HG02610 (cell line): Measurements from ENCODE around the gene TCL1B.

Experiments used
- ATAC-seq: cut with Tn5 transposase; IDR thresholded peaks from one replicate; pipeline ENCODE4 v1.9.1; 2021; ENCODE audit warnings: mild to moderate bottlenecking, moderate library complexity; ENCODE audit not compliant: unreplicated experiment

Gene TCL1B

GRCh38 chr14:95700221-95700976 lies 14.2 kb downstream of the TCL1B start:
- no peak for ATAC-seq

- no peak for ATAC-seq
These were observed 15.6 kb downstream of the TCL1B start for GRCh38 chr14:95701846-95702221.

DNA sequence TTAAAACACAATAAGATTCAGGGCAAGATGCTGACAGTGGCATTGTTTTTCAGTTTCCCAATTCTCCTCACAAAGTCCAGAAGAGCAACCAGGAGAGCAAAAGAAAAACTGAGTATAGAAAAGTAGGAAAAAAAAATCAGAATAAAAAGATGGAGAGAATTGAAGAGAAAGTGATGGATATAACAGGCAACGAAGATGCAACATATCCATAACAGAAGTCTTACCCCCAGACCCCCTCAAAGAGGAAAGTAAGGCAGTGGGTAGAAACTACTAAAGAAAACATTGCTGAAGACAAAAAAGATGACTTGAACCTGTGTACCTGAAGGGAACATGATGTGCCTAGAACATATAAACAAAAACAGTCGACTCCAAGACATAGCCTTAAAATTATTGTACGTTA lies 17.1 kb downstream of the TCL1B start:
- no peak for ATAC-seq

GRCh38 chr14:95703805-95704204 lies 17.6 kb downstream of the TCL1B start:
- no peak for ATAC-seq

GRCh38 chr14:95705518-95705917 lies 19.3 kb downstream of the TCL1B start:
- no peak for ATAC-seq

DNA sequence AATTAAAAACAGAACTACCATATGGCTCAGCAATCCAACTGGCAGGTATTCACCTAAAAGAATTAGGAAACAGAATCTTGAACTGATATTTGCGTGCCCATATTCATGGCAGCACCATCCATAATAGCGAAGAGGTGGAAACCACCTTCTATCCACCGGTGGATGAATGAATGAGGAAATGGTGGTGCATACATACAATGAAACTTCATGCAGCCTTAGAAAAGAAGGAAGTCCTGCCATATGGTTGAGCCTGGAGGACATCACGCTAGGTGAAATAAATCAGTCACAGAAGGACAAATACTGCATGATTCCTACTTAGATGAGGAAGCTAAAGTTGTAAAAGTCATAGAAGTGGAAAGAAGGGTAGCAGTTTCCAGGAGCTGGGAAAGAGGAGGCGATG lies 21.1 kb downstream of the TCL1B start:
- no peak for ATAC-seq

- ATAC-seq = no peak
These were observed 23.9 kb downstream of the TCL1B start for GRCh38 chr14:95710106-95710505.

DNA sequence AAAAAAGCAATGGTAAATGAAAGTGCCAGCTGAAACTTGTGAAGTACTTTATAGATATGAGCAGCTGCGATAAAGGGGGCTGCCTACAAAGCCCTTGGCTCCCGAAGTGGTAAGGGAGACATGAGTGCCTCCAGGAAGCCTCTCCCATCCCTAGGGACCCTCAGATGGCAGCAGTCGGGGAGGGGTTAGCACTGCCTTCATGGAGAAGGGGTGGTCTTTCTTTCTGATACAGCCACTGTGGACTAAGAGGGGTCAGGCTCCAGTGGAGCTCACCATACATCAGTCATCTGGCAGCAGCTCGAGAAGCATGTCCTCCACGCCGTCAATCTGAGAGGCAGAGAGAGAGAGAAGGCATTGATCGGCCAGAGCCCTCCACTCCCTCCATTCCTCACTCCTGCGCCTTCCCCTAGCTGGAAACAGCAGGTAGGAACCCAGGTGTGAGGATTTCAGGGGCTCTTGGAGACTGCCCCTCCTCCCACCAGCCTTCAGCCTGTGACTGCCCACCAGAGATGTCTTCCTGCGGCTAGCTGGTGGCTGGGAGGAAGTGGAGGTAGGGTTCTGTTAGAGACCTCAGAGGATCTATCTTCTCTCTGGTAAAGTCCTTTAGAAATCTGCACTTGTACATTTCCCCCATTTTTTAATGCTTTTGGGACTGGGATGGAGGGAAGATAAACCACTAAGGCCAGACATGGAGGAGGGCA lies 25.4 kb downstream of the TCL1B start:
- ATAC-seq = no peak

DNA sequence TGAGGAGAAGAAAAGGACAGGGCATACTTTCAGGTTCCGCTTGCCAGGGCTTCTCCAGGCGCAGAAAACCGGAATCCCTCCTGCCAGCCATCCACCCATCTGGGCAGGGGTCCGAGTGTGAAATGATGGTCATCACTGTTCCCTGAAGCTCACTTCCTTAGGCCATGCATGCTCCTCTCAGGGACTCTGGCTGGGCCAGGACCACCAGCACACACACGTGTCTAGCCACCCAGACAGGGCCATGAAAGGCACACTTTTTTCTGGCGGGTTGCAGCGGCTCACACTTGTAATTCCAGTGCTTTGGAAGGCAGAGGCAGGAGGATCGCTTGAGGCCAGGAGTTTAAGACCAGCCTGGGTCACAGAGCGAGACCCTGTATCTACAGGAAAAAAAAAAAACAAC lies 26.2 kb downstream of the TCL1B start:
- ATAC-seq = no peak

- peak; percentile 81 for ATAC-seq
These were observed 27.6 kb downstream of the TCL1B start, which contains the start of gene TCL1A for GRCh38 chr14:95713596-95714371. TCL1A (minus strand) TSS chr14:95714125; CDS start chr14:95714066, 59 bp downstream.

DNA sequence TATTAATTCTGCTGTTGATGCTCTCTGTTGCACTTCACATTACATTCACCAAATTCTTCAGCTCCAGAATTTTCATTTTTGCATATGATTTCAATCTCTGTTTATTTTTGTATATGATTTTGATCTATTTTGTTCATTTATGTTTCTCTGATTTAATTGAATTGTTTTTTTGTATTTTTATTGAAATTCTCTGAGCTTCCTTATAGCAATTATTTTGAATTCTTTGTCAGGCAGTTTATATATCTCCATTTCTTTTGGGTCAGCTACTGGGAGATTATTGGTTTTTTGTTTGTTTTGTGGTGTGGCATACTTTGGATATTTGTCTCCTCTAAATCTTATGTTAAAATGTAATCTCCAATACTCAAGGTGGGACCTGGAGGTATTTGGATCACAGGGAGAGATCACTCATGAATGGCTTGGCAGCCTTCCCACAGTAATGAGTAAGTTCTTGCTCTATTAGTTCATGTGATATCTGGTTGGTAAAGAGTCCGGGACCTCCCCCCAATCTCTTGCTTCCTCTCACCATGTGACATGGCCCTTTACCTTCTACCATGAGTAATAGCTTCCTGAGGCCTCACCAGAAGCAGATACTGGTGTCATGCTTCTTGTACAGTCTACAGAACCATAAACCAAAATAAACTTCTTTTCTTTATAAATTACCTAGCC lies 36.4 kb downstream of the TCL1B start:
- ATAC-seq = no peak

- peak; percentile 86 for ATAC-seq
These were observed 39.6 kb downstream of the TCL1B start for GRCh38 chr14:95725685-95726336.

GRCh38 chr14:95727056-95727700 lies 41.0 kb downstream of the TCL1B start:
- no peak for ATAC-seq

DNA sequence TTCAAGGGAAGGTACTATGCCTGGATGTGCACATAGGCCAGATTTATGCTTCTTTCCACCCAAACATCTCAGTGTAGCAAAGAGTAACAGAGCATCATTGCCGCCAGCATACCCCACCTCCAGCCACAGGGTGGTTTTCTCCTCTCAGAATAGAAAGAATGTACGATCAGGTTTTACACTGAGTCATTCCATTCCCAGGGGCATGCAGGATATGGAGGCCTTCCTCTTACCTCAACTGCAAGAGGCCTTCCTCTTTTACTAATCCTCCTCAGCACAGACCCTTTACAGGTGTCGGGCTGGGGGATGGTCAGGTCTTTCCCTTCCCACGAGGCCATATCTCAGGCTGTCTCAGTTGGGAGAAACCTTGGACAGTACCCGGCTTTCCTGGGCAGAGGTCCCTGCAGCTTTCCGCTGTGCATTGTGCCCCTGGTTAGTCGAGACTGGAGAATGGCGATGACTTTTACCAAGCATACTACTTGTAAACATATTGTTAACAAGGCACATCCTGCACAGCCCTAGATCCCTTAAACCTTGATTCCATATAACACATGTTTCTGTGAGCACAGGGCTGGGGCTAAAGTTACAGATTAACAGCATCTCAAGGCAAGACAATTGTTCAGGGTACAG lies 43.3 kb downstream of the TCL1B start:
- peak; percentile 65 for ATAC-seq

- ATAC-seq = no peak
These were observed 43.9 kb downstream of the TCL1B start for GRCh38 chr14:95730126-95730525.

DNA sequence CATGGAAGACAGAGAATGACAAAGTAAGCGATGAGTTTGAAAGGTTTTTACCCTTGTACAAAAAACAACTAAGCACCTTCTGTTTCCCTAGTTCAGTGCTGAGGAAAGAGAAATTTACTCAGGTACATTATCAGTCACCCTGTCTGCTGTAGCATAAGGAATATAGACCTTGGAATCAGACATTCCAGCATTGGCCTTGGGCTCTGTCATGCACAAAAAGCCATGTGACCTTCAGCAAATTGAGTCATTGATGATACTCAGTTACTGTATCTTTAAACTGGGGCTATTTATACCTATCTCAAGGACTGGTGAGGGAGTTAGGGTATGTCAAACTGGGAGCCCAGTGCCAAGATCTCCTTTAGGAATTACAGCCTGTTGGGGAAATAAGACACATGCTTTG lies 47.0 kb downstream of the TCL1B start:
- no peak for ATAC-seq

- ATAC-seq = no peak
These were observed 53.1 kb downstream of the TCL1B start for GRCh38 chr14:95739356-95739755.

DNA sequence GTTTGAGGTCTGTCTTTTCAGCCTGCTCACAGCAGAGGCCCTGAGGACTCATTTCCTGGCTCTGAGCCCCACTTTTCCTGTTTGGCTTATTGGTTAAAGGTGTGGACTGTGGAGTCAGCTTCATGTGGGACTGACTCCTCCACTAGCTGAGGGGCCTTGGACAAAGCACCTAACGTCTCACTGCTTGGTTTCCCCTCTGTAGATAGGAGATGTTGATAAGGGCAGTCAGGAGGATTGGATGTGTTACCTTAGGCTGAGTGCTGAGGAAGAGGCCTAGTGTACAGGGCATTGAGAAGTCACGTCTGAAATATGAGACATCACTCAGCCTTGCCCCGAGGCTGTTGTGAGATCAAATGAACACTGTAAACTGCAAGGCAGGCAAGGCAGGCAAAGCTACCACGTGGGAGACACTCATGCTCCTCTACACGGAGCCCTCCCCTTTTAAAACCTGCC lies 54.8 kb downstream of the TCL1B start:
- ATAC-seq = no peak

GRCh38 chr14:95741781-95742180 lies 55.6 kb downstream of the TCL1B start:
- no peak for ATAC-seq
